Transverse colon (tissue), 4 donors: ENCODE data around the gene KCTD14. TPM values are rescaled to one million over a fixed set of nuclear protein-coding genes. Genes with fewer than 3 reads are reported as not detected.
"Not testable (repeated sequence)": the region's sequence is repeated elsewhere in the genome, so short reads cannot be mapped to it uniquely, and the experiment has no call there.

Source experiments
- DNase-seq: peaks from one replicate; pipeline ENCODE4 v3.0.0-alpha.2; 2019
- H3K27ac ChIP-seq, 4 donors: fragments of 200-600 bp; sonication (generic); 2 replicates each; pipeline ENCODE4 v1.5.1; 2016 to 2018; ENCODE audit warnings: inconsistent platforms in 4 of 4
- H3K27me3 ChIP-seq: fragments of 200-600 bp; sonication (generic); 2 replicates; pipeline ENCODE4 v1.5.1; 2017; ENCODE audit warnings: inconsistent platforms
- H3K36me3 ChIP-seq, 4 donors: fragments of 200-600 bp; sonication (generic); 2 replicates each; pipeline ENCODE4 v1.5.1; 2017 to 2019; ENCODE audit warnings: inconsistent platforms in 4 of 4
- H3K4me1 ChIP-seq, 4 donors: fragments of 200-600 bp; sonication (generic); 2 replicates each; pipeline ENCODE4 v1.5.1; 2017 to 2020; ENCODE audit warnings: inconsistent platforms in 4 of 4
- H3K4me3 ChIP-seq, 4 donors: fragments of 200-600 bp; sonication (generic); 1 replicate in 1 of 4; 2 replicates in 3 of 4; pipeline versions ENCODE4 v1.5.1 to v1.6.1; 2017 to 2019; ENCODE audit warnings: inconsistent platforms in 4 of 4
- H3K9me3 ChIP-seq, 2 donors: fragments of 200-600 bp; sonication (generic); 2 replicates each; pipeline ENCODE4 v1.5.1; 2017 to 2019; ENCODE audit warnings: inconsistent platforms in 2 of 2
- EP300 ChIP-seq: sonication (generic); formaldehyde crosslinking; IDR thresholded peaks from one replicate; pipeline ENCODE4 v1.6.1; 2017; ENCODE audit warnings: antibody characterized with exemption, low read depth
- POLR2A ChIP-seq: fragments of 450-650 bp; IDR thresholded peaks from one replicate; pipeline ENCODE4 v1.6.1; 2016; ENCODE audit warnings: antibody characterized with exemption, mild to moderate bottlenecking, moderate library complexity
- POLR2AphosphoS5 ChIP-seq, 3 donors: sonication (generic); formaldehyde crosslinking; IDR thresholded peaks; one replicate each; pipeline ENCODE4 v1.6.1; 2016; ENCODE audit warnings: antibody characterized with exemption in 3 of 3
- WGBS, 2 donors: methylation state at CpG; one replicate each; pipeline ENCODE4 v1.1.5; 2018; ENCODE audit warnings: low coverage in 1 of 2; 5-methylcytosine and 5-hydroxymethylcytosine counted together
- in situ Hi-C, 4 donors: fragments of 200-750 bp; cut with MboI; loops; one replicate each; pipeline versions ENCODE4 v1.15.0 to v1.15.1; 2017; ENCODE audit warnings: low sequenced_read_pairs in 3 of 4, low pct_ligation_motif_present in 1 of 4, low pct_unique_long_range_greater_than_20kb in 1 of 4
- intact Hi-C: fragments of 100-400 bp; cut with DNase I; formaldehyde crosslinking; loops from one replicate; pipeline ENCODE4 v1.15.1; 2023; ENCODE audit warnings: low total_unique reads
- total RNA-seq, 4 donors: library from RNA; depleted of rRNA; stranded (reverse); fragments of >200 nt; gene quantifications; one replicate each; pipeline ENCODE4 v1.1.0, GENCODE V29; 2016
- TF ChIP-seq, protein P1 (sequence below), 5 experiments: fragments of 200-600 bp in 3 of 5; fragments of 450-650 bp in 2 of 5; sonication (generic) in 3 of 5; IDR thresholded peaks; 1 replicate in 2 of 5; 2 replicates in 3 of 5; pipeline ENCODE4 v1.5.1; 2016 to 2017; ENCODE audit warnings: antibody characterized with exemption in 5 of 5, inconsistent platforms in 3 of 5, mild to moderate bottlenecking in 2 of 5, moderate library complexity in 1 of 5

The KCTD14 gene
- total RNA-seq, 4 donors from 2014 or later = 1.2 to 8.6 (median 5.1) TPM

DNA sequence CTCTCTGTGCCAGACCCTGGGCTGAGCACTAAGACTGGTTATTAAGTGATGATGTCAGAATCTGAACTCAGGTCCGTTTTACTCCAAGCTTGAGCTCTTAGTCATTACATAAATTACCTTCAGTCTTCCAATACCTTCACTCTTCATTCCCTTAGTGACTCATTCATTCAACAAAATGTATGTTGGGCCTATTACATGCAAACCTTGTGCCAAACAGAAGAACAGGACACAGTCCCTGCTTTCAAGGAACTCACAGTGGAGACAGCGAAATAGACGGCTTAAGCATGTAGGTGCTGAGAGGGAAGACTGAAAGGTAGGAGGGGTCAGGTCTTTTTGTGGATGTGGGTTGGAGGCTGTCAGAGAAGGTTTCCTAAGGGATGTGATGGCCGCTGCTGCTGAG is 3.3 kb downstream of the KCTD14 start:
- H3K27ac ChIP-seq = no peak overlapping the region
- DNase-seq = no peak
- TF ChIP-seq POLR2AphosphoS5 (IDR thresholded peaks at IDR 0.05) = no peak
- no peak for TF ChIP-seq POLR2A
- TF ChIP-seq EP300 = no peak
- TF ChIP-seq, protein P1, sequence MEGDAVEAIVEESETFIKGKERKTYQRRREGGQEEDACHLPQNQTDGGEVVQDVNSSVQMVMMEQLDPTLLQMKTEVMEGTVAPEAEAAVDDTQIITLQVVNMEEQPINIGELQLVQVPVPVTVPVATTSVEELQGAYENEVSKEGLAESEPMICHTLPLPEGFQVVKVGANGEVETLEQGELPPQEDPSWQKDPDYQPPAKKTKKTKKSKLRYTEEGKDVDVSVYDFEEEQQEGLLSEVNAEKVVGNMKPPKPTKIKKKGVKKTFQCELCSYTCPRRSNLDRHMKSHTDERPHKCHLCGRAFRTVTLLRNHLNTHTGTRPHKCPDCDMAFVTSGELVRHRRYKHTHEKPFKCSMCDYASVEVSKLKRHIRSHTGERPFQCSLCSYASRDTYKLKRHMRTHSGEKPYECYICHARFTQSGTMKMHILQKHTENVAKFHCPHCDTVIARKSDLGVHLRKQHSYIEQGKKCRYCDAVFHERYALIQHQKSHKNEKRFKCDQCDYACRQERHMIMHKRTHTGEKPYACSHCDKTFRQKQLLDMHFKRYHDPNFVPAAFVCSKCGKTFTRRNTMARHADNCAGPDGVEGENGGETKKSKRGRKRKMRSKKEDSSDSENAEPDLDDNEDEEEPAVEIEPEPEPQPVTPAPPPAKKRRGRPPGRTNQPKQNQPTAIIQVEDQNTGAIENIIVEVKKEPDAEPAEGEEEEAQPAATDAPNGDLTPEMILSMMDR (IDR thresholded peaks at IDR 0.05) = no peak
- H3K36me3 ChIP-seq = no peaks in the 10 kb centered on the region
- no peaks in the 10 kb centered on the region for H3K27me3 ChIP-seq
- in situ Hi-C loops (no loop called here), intact Hi-C loops (no loop called here)
- WGBS, 2 donors = 54 to 68% methylated on average over 3 to 4 of the region's 4 CpGs
- H3K4me1 ChIP-seq = peaks cover 0 to 11% (median 2%) of the 10 kb centered on the region in 4 donors
- no peak overlapping the region for H3K4me3 ChIP-seq
- no peaks in the 10 kb centered on the region for H3K9me3 ChIP-seq

DNA sequence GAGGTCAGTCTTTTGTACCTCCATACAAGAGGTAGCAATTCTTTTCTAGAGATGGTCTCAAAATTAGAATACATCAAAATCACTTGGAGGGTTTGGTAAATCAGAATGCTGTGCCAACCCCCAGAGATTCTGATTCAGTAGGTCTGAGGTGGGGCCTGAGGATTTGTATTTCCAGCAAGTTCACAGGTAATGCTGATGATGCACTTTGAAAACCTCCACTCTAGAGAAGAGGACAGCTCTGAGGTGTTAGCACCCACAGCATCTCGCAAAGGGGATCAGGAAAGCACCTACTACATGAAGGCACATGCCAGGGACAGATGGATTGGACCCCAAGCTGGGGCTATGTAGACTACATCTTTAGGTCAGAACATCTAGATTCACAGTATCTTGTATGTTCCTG is 7.2 kb downstream of the KCTD14 start:
- in situ Hi-C loops = no loop called here
- H3K27ac ChIP-seq = no peak overlapping the region
- 82 to 83% methylated on average over 1 of the region's 1 CpG for WGBS, 2 donors
- H3K4me3 ChIP-seq = no peak overlapping the region
- no peaks in the 10 kb centered on the region for H3K4me1 ChIP-seq
- no peaks in the 10 kb centered on the region for H3K36me3 ChIP-seq
- no peaks in the 10 kb centered on the region for H3K27me3 ChIP-seq
- intact Hi-C loops = no loop called here
- H3K9me3 ChIP-seq = no peaks in the 10 kb centered on the region
- DNase-seq = no peak
- TF ChIP-seq, protein P1 (IDR thresholded peaks at IDR 0.05) = no peak
- TF ChIP-seq POLR2A = no peak
- no peak for TF ChIP-seq EP300
- no peak for TF ChIP-seq POLR2AphosphoS5 (IDR thresholded peaks at IDR 0.05)

DNA sequence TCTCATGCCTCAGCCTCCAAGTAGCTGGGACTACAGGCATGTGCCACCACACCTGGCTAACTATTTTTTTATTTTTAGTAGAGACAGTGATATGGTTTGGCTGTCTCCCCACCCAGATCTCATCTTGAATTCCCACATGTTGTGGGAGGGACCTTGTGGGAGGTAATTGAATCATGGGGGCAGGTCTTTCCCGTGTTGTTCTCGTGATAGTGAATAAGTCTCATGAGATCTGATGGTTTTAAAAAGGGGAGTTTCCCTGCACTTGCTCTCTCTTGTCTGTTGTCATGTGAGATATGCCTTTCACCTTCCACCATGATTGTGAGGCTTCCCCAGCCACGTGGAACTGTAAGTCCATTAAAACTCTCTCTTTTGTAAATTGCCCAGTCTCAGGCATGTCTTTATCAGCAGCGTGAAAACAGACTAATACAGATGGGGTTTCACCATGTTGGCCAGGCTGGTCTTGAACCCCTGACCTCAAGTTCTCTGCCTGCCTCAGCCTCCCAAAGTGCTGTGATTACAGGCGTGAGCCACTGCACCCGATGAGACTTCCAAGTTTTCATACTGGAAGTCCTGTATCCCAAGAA is 8.0 kb downstream of the KCTD14 start:
- WGBS, 2 donors = 69 to 79% methylated on average over 2 to 6 of the region's 6 CpGs
- H3K27me3 ChIP-seq, H3K36me3 ChIP-seq, H3K4me1 ChIP-seq, DNase-seq, H3K9me3 ChIP-seq, H3K4me3 ChIP-seq, in situ Hi-C loops, intact Hi-C loops, H3K27ac ChIP-seq: not testable (repeated sequence)

DNA sequence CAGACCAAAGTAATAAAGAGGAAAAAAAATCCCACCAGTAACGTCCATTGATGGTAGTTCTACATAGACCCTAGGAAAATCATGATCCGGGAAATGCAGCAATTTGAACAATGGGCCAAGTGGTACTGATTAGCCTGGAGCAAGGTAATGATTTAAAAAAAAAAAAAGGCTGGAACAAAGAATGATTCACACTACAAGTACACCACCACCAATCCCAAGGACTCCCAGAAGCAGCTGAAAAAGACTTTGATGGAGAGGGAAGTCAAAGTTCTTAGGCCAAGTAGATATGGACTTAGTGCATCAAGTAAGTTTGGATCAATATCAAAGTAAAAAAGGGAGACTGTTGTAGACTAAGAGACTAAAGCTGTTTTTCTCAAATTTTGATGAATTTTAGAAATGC is 11.8 kb downstream of the KCTD14 start:
- no peaks in the 10 kb centered on the region for H3K9me3 ChIP-seq
- intact Hi-C loops = no loop called here
- TF ChIP-seq, protein P1 (IDR thresholded peaks at IDR 0.05) = no peak
- TF ChIP-seq EP300 = no peak
- TF ChIP-seq POLR2A = no peak
- TF ChIP-seq POLR2AphosphoS5 (IDR thresholded peaks at IDR 0.05) = no peak
- in situ Hi-C loops = no loop called here
- H3K4me3 ChIP-seq = no peak overlapping the region
- no peaks in the 10 kb centered on the region for H3K36me3 ChIP-seq
- H3K27ac ChIP-seq = no peak overlapping the region
- H3K4me1 ChIP-seq = no peaks in the 10 kb centered on the region
- H3K27me3 ChIP-seq = no peaks in the 10 kb centered on the region
- DNase-seq = no peak
- WGBS, 2 donors = 84 to 86% methylated on average over 2 of the region's 2 CpGs

DNA sequence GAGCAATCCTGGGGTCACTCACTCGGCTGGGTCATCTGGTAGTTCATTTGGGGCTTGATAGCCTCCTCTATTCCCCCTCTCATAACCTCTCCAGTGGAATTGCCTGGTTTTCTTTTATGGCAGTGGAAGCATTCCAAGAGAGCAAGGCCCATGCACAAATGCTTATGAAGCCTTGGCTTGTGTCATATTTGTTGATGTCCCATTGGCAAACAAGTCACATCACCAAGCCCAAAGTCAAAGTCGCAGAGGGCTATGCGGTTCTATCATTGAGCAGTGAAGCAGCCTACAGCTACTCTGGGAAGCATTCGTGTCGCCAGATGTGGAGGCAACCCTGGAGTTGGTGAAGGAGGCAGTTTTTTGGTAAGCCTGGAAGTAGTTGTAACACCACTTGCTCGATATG is 12.3 kb downstream of the KCTD14 start:
- DNase-seq = no peak
- no peak for TF ChIP-seq POLR2AphosphoS5 (IDR thresholded peaks at IDR 0.05)
- TF ChIP-seq, protein P1 (IDR thresholded peaks at IDR 0.05) = no peak
- no peak for TF ChIP-seq POLR2A
- no peak for TF ChIP-seq EP300
- H3K4me3 ChIP-seq = no peak overlapping the region
- no peaks in the 10 kb centered on the region for H3K27me3 ChIP-seq
- in situ Hi-C loops = no loop called here
- no peaks in the 10 kb centered on the region for H3K4me1 ChIP-seq
- intact Hi-C loops = no loop called here
- WGBS, 2 donors = 88 to 100% methylated on average over 1 to 6 of the region's 6 CpGs
- H3K9me3 ChIP-seq = no peaks in the 10 kb centered on the region
- no peaks in the 10 kb centered on the region for H3K36me3 ChIP-seq
- no peak overlapping the region for H3K27ac ChIP-seq
